ENCODE data around the gene ZNF697. TPM values are rescaled to one million over a fixed set of nuclear protein-coding genes. Genes with fewer than 3 reads are reported as not detected.

The ZNF697 gene
- total RNA-seq, 1 donor from 2014 or later, result 3.6 TPM

DNA sequence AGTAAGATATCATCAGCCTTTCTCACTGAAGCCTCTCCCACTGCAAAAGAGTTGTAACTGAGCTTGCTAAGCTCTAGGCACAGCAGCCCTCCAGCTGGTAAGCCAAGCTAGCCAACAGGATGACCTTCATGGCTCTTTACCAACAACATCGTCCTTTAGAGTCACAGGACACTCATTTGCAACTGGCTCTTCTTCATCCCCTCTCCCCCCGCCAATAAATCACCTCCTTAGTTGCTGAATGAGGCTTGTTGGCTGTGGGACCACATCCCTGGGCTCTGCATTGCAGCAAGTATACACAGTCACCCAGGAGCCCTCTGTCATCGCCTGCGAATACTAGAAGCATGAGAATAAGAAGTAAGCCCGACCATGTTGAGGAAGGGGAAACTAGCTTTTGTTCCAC is 16.0 kb upstream of the ZNF697 start:
- ATAC-seq, result no peak
- no peak for DNase-seq (ENCODE audit: low spot score)

DNA sequence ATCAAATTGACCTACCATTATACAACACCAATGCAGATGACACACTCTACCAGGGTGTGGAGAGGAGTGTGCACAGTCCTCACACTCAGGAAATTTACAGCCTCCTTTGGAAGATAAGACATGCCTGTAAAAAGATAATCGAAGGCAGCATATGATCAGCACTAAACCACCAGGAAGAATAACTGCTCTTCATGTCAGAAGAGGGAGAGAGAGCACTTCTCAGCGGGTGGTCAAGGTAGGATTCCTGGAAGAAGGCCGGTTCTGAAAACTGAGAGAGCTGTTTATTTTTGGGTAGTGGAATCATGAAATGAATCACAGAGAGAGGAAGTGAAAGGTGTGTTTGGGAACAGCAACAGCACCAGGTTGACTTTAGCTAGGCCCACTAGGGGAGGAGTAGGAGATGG is 14.0 kb upstream of the ZNF697 start:
- no peak for ATAC-seq
- DNase-seq (ENCODE audit: low spot score), result no peak

GRCh38 chr1:119660253-119661083 is 12.4 kb upstream of the ZNF697 start:
- DNase-seq (ENCODE audit: low spot score) (no peak), ATAC-seq (peak; percentile 89)

GRCh38 chr1:119659628-119660027 is 11.6 kb upstream of the ZNF697 start:
- ATAC-seq (no peak), DNase-seq (ENCODE audit: low spot score) (no peak)

DNA sequence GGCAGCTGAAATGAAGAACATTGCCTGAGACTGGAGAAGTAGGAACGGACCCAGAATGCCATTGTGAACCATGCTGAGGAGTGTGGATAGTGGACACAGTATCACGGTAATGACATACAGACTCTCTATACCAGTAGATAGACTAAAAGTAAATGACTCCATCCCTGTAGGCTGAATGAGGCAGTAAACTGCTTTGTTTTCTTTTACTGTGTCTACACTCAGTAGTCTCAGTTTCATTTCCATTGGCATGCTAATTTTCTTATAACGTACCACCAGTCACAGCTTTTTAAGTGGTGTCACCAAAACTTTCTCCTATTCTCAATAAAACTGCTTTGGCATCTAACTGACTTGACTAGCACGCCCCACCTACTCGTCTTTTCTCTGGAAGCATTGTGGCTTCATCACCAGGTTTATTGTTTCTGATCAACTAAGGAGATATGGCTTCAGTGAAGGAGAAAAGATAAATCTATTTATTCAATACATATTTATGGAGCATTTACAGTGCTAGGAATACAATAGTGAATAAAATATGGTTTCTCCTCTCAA is 8.4 kb upstream of the ZNF697 start:
- no peak for ATAC-seq
- no peak for DNase-seq (ENCODE audit: low spot score)

GRCh38 chr1:119655154-119655553 is 7.1 kb upstream of the ZNF697 start:
- DNase-seq (ENCODE audit: low spot score), result no peak
- ATAC-seq, result peak; percentile 79

DNA sequence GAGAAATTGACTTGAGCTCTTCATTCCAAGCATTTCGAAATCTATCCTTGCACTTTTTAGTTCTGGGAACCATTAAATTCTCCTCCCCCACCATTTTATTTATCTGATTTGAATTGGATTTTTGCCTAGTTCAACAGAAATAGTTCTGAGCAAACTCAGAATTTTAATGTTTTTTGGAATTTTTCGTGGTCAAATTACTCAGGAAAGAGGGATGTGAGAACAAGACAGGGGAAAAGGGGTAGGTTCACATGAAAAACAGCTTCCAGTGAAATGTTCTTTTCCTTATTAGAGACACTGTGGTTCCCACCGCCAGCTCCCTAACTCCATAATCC is 5.7 kb upstream of the ZNF697 start:
- peak; percentile 53 for ATAC-seq
- DNase-seq (ENCODE audit: low spot score), result no peak

DNA sequence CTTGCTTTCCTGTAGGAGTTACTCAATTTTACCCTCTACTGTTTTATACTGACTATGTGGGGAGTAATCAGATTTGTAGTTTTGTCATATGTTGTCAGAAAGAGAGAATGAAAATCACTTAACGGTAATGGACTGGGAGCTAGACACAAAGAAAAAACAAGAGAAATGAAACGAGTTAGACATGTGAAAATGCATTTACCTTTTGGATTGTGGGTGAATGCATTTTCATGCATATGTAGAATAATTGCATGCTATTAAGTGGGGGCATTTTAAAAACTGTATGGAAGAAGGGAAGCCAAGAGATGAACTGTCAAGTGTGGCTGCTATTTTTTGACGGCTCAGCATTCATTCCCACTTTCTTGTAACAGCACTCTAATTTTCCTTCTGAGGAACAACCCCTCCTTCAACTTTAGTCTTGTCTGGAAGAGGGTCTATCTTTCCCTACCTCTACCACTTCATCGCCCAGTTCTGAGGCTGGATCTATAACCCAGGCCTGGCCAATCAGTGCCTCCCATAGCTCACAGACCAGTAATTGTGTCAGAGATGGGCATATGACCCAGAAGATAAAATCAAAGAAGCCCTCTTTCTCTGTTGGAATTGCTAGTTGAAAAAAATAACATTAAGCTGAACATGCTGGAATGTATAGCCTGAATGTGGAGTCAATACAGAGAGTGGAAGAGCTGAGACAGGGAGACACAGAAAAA is 5.2 kb upstream of the ZNF697 start:
- DNase-seq (ENCODE audit: low spot score), result no peak
- ATAC-seq, result peak; percentile 14

DNA sequence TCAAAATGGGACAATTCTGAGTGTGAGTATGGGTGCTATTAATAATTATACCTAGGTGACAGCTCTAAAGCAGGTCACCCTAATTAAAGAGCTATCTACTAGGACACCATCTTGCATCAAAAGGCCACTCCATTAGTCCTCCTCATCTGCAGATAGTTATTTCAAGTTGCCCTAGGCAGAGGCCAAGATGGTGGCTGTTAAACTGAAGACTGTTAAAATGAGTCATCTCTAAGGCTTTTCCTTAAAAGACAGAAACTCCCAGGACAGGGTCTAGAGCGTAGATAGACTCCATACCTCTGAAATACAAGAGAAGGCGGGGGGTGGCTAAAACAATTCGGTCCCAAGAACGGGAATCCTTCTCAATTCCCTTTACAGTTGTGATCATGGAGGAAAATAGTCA is 4.5 kb upstream of the ZNF697 start:
- DNase-seq (ENCODE audit: low spot score), result no peak
- no peak for ATAC-seq

DNA sequence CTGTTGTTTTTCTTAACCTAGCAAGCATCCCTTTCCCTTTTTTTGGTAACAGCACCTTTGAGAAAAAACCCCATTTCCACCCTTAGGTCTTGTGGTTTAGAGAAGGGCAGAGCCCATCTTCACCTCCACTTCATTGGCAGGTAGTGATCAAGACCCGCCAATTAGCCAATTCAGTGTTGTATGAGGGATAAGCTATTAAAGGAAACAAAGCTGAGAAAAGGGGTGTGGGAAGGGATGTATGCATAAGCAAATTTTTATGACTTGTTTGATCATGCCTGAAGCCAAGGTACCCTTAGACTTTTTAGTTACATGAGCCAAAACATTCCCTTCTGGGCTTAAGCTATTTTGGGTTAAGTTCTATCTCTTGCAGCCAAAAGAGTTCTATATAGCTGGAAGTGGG is 3.6 kb upstream of the ZNF697 start:
- DNase-seq (ENCODE audit: low spot score), result no peak
- ATAC-seq, result no peak

DNA sequence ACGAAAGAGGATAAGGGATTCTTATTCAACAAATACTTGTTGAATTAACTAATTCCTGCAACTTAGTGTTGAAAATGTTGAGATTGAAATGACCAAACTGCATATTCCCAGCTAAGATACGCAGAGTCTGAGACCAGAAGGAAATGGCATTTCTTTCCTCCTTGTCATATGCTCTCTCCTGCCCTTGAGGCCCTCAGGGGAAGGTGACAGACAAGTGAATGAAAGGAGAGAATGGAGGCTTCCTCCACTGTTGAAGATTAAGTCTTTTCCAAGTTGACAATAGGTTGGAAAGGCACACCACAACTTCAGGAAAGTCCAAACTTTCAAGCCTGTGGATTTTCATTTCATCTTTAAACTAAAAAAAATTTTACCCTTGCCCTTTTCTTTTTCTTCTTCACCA is 3.1 kb upstream of the ZNF697 start:
- ATAC-seq (no peak), DNase-seq (ENCODE audit: low spot score) (no peak)

- no peak for ATAC-seq
Observed at GRCh38 chr1:119648620-119649004, 546 bp upstream of the ZNF697 start.

GRCh38 chr1:119647228-119647733 is 785 bp downstream of the ZNF697 start:
- ATAC-seq (peak; percentile 14), DNase-seq (ENCODE audit: low spot score) (no peak)

More at GRCh38 chr1:119648620-119649004, 546 bp upstream of the ZNF697 start:
- DNase-seq (ENCODE audit: low spot score), result no peak

- ATAC-seq (no peak), DNase-seq (ENCODE audit: low spot score) (no peak)
Observed at GRCh38 chr1:119646521-119647227, 1.4 kb downstream of the ZNF697 start.

DNA sequence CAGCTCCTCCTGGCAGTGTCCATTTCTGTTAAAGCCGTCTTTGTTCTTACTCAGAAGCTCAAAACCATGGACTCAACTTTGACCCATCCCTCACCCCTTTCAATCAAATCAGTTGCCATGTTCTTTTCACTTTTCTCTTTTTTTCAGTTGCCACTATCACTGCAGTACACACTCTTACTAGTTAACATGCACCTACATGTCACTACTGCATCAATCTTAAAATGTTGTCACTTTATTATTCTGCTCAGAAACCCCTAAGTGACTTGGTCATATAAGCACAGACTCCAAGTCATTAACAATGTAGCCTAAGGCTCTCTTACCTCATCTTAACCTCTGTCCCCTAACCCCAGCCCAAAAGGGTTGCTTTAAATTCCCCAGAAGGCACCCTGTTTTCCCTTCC is 9.0 kb downstream of the ZNF697 start:
- ATAC-seq (no peak), DNase-seq (ENCODE audit: low spot score) (no peak)

- no peak for ATAC-seq
- DNase-seq (ENCODE audit: low spot score), result no peak
Observed at GRCh38 chr1:119637710-119638109, 10.4 kb downstream of the ZNF697 start.

- ATAC-seq (no peak), DNase-seq (ENCODE audit: low spot score) (no peak)
Observed at GRCh38 chr1:119636491-119637089, 11.5 kb downstream of the ZNF697 start.

DNA sequence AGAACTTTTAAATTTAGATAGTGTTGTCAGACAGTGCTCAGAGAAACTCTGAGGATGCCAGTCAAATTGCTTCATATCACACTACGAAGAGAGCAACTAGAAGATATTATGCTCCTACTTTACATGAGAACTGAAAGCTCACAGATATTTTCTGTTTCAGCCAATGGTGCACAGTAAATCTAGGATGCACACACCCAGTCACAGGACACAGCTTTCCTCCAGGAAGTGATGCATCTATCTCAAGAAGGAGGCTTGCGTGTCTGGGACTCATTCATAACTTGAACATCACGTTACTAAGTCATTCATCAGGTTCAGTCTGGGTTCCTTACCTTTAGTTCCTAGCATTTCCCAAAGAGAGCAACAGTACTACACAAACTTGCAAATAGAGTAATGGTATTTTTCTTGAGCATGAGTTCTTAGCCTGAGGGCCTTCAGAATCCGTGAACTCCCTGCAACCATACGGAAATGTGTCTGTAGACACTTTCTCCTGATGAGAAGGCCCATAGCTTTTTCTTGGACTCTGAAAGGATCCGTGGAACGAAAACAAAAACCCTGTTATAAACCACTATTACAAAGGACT is 12.2 kb downstream of the ZNF697 start:
- DNase-seq (ENCODE audit: low spot score) (no peak), ATAC-seq (no peak)

- ATAC-seq (no peak), DNase-seq (ENCODE audit: low spot score) (no peak)
Observed at GRCh38 chr1:119634016-119634415, 14.1 kb downstream of the ZNF697 start.

DNA sequence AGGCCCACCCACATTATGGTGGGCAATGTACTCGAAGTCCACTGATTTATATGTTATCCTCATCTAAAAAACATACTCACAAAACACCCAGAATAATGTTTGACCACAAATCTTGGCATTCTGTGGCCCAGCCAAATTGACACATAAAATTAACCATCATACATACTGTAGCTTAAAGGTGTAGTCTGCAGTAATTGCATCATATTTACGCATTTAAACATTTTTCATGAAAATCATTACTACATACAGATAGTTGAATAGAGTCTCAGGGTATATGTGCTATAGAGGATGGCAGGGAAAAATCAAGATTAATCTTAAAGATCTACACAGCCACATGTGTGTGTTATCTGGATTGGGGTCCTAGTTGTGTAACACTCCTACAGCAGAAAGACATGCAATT is 14.5 kb downstream of the ZNF697 start:
- ATAC-seq (no peak), DNase-seq (ENCODE audit: low spot score) (no peak)

GRCh38 chr1:119632841-119633240 is 15.2 kb downstream of the ZNF697 start:
- ATAC-seq, result no peak
- no peak for DNase-seq (ENCODE audit: low spot score)

Measured in left lobe of liver (tissue), 2 donors.